ENCODE measurements around the gene SRRT.

Gene SRRT

GRCh38 chr7:100861616-100861985, 13.3 kb upstream of the SRRT start:
- ATAC-seq (replicated peaks; ENCODE audit: extremely low read depth, poor library complexity, severe bottlenecking), result no peak
- Mint-ChIP-seq H3K27ac (ENCODE audit: low read depth) (no peak overlapping the region), H3K4me3 (no peak overlapping the region), H3K27me3 (no peaks in the 10 kb centered on the region), H3K36me3 (ENCODE audit: insufficient read depth) (peaks cover 44% of the 10 kb centered on the region), H3K4me1 (peaks cover 7% of the 10 kb centered on the region), H3K9me3 (no peaks in the 10 kb centered on the region)
- DNase-seq (ENCODE audit: low spot score in 2 of 2), result no peak

GRCh38 chr7:100863406-100863950, 11.4 kb upstream of the SRRT start:
- no peak overlapping the region for H3K27ac Mint-ChIP-seq (ENCODE audit: low read depth)
- DNase-seq (ENCODE audit: low spot score in 2 of 2) (no peak), ATAC-seq (replicated peaks; ENCODE audit: extremely low read depth, poor library complexity, severe bottlenecking) (no peak)
- no peaks in the 10 kb centered on the region for H3K9me3 Mint-ChIP-seq
- H3K4me3 Mint-ChIP-seq, result no peak overlapping the region
- peaks cover 9% of the 10 kb centered on the region for H3K4me1 Mint-ChIP-seq
- peaks cover 38% of the 10 kb centered on the region for H3K36me3 Mint-ChIP-seq (ENCODE audit: insufficient read depth)
- no peaks in the 10 kb centered on the region for H3K27me3 Mint-ChIP-seq

- DNase-seq (ENCODE audit: low spot score in 2 of 2) (no peak), ATAC-seq (replicated peaks; ENCODE audit: extremely low read depth, poor library complexity, severe bottlenecking) (no peak)
- Mint-ChIP-seq H3K27me3 (no peaks in the 10 kb centered on the region), H3K36me3 (ENCODE audit: insufficient read depth) (peaks cover 39% of the 10 kb centered on the region), H3K9me3 (no peaks in the 10 kb centered on the region), H3K4me1 (peaks cover 9% of the 10 kb centered on the region), H3K4me3 (no peak overlapping the region), H3K27ac (ENCODE audit: low read depth) (peak overlapping the region; percentile 49)
These were observed 10.5 kb upstream of the SRRT start for GRCh38 chr7:100864263-100864845.

- H3K9me3 Mint-ChIP-seq, result no peaks in the 10 kb centered on the region
- peaks cover 9% of the 10 kb centered on the region for H3K4me1 Mint-ChIP-seq
- no peak overlapping the region for H3K27ac Mint-ChIP-seq (ENCODE audit: low read depth)
- no peaks in the 10 kb centered on the region for H3K27me3 Mint-ChIP-seq
- H3K4me3 Mint-ChIP-seq, result no peak overlapping the region
- H3K36me3 Mint-ChIP-seq (ENCODE audit: insufficient read depth), result peaks cover 37% of the 10 kb centered on the region
- DNase-seq (ENCODE audit: low spot score in 2 of 2), result no peak
- ATAC-seq (replicated peaks; ENCODE audit: extremely low read depth, poor library complexity, severe bottlenecking), result no peak
These were observed 9.5 kb upstream of the SRRT start for GRCh38 chr7:100865372-100865911.

- no peaks in the 10 kb centered on the region for H3K27me3 Mint-ChIP-seq
- ATAC-seq (replicated peaks; ENCODE audit: extremely low read depth, poor library complexity, severe bottlenecking) (peak; percentile 20), DNase-seq (ENCODE audit: low spot score in 2 of 2) (no peak)
- H3K27ac Mint-ChIP-seq (ENCODE audit: low read depth), result peak overlapping the region; percentile 55
- H3K4me3 Mint-ChIP-seq, result peak overlapping the region; percentile 73
- H3K36me3 Mint-ChIP-seq (ENCODE audit: insufficient read depth), result peaks cover 35% of the 10 kb centered on the region
- H3K9me3 Mint-ChIP-seq, result no peaks in the 10 kb centered on the region
- peaks cover 9% of the 10 kb centered on the region for H3K4me1 Mint-ChIP-seq
These were observed 8.8 kb upstream of the SRRT start for GRCh38 chr7:100865938-100866728.

GRCh38 chr7:100866729-100867039, 8.2 kb upstream of the SRRT start:
- H3K4me1 Mint-ChIP-seq, result peaks cover 9% of the 10 kb centered on the region
- no peaks in the 10 kb centered on the region for H3K27me3 Mint-ChIP-seq
- H3K9me3 Mint-ChIP-seq, result no peaks in the 10 kb centered on the region
- peaks cover 35% of the 10 kb centered on the region for H3K36me3 Mint-ChIP-seq (ENCODE audit: insufficient read depth)
- ATAC-seq (replicated peaks; ENCODE audit: extremely low read depth, poor library complexity, severe bottlenecking) (no peak), DNase-seq (ENCODE audit: low spot score in 2 of 2) (no peak)
- H3K4me3 Mint-ChIP-seq, result peak overlapping the region; percentile 73
- peak overlapping the region; percentile 55 for H3K27ac Mint-ChIP-seq (ENCODE audit: low read depth)

- Mint-ChIP-seq H3K36me3 (ENCODE audit: insufficient read depth) (peaks cover 33% of the 10 kb centered on the region), H3K9me3 (no peaks in the 10 kb centered on the region), H3K4me1 (peaks cover 9% of the 10 kb centered on the region), H3K27me3 (no peaks in the 10 kb centered on the region), H3K27ac (ENCODE audit: low read depth) (peak within 1 kb of the TSS; percentile 55), H3K4me3 (peak within 1 kb of the TSS; percentile 73)
- DNase-seq (ENCODE audit: low spot score in 2 of 2) (no peak), ATAC-seq (replicated peaks; ENCODE audit: extremely low read depth, poor library complexity, severe bottlenecking) (peak; percentile 58)
These were observed 7.7 kb upstream of the SRRT start, which contains the start of gene TRIP6 for GRCh38 chr7:100867040-100867775. Gene TRIP6 (plus strand): TSS chr7:100867387. CDS start chr7:100867498, 111 bp downstream.

- peaks cover 29% of the 10 kb centered on the region for H3K36me3 Mint-ChIP-seq (ENCODE audit: insufficient read depth)
- no peak for DNase-seq (ENCODE audit: low spot score in 2 of 2)
- no peaks in the 10 kb centered on the region for H3K9me3 Mint-ChIP-seq
- no peak for ATAC-seq (replicated peaks; ENCODE audit: extremely low read depth, poor library complexity, severe bottlenecking)
- peaks cover 9% of the 10 kb centered on the region for H3K4me1 Mint-ChIP-seq
- no peaks in the 10 kb centered on the region for H3K27me3 Mint-ChIP-seq
- no peak overlapping the region for H3K27ac Mint-ChIP-seq (ENCODE audit: low read depth)
- peak overlapping the region; percentile 73 for H3K4me3 Mint-ChIP-seq
These were observed 7.0 kb upstream of the SRRT start for GRCh38 chr7:100867776-100868485.

GRCh38 chr7:100873599-100874299, 1.2 kb upstream of the SRRT start:
- Mint-ChIP-seq H3K4me3 (peak overlapping the region; percentile 99), H3K27me3 (no peaks in the 10 kb centered on the region), H3K36me3 (ENCODE audit: insufficient read depth) (peaks cover 38% of the 10 kb centered on the region), H3K9me3 (no peaks in the 10 kb centered on the region), H3K4me1 (peaks cover 37% of the 10 kb centered on the region), H3K27ac (ENCODE audit: low read depth) (peak overlapping the region; percentile 98)
- no peak for DNase-seq (ENCODE audit: low spot score in 2 of 2)
- no peak for ATAC-seq (replicated peaks; ENCODE audit: extremely low read depth, poor library complexity, severe bottlenecking)

- peak; percentile 1 for ATAC-seq (replicated peaks; ENCODE audit: extremely low read depth, poor library complexity, severe bottlenecking)
- Mint-ChIP-seq H3K4me3 (peak overlapping the region; percentile 99), H3K36me3 (ENCODE audit: insufficient read depth) (peaks cover 39% of the 10 kb centered on the region), H3K27me3 (no peaks in the 10 kb centered on the region), H3K4me1 (peaks cover 40% of the 10 kb centered on the region), H3K9me3 (no peaks in the 10 kb centered on the region), H3K27ac (ENCODE audit: low read depth) (peak overlapping the region; percentile 98)
- DNase-seq (ENCODE audit: low spot score in 2 of 2), result no peak
These were observed 665 bp upstream of the SRRT start for GRCh38 chr7:100874300-100874576.

GRCh38 chr7:100875356-100875751, 451 bp downstream of the SRRT start:
- DNase-seq (ENCODE audit: low spot score in 2 of 2) (no peak), ATAC-seq (replicated peaks; ENCODE audit: extremely low read depth, poor library complexity, severe bottlenecking) (peak; percentile 26)
- Mint-ChIP-seq H3K4me3 (peak overlapping the region; percentile 99), H3K27ac (ENCODE audit: low read depth) (peak overlapping the region; percentile 98), H3K9me3 (no peaks in the 10 kb centered on the region), H3K4me1 (peaks cover 51% of the 10 kb centered on the region), H3K27me3 (no peaks in the 10 kb centered on the region), H3K36me3 (ENCODE audit: insufficient read depth) (peaks cover 46% of the 10 kb centered on the region)

- DNase-seq (ENCODE audit: low spot score in 2 of 2) (no peak), ATAC-seq (replicated peaks; ENCODE audit: extremely low read depth, poor library complexity, severe bottlenecking) (no peak)
- Mint-ChIP-seq H3K27me3 (no peaks in the 10 kb centered on the region), H3K4me3 (no peak overlapping the region), H3K9me3 (no peaks in the 10 kb centered on the region), H3K36me3 (ENCODE audit: insufficient read depth) (peaks cover 67% of the 10 kb centered on the region), H3K4me1 (peaks cover 66% of the 10 kb centered on the region), H3K27ac (ENCODE audit: low read depth) (no peak overlapping the region)
These were observed 3.1 kb downstream of the SRRT start for GRCh38 chr7:100878013-100878412.
